ACHN (cell line): ENCODE measurements around the gene EIF2B5.
"Not testable (repeated sequence)": the region's sequence is repeated elsewhere in the genome, so short reads cannot be mapped to it uniquely, and the experiment has no call there.

Source experiments
- DNase-seq: peaks from one replicate; pipeline ENCODE4 v3.0.0-alpha.2; 2015
- in situ Hi-C: cut with HindIII; loops from 2 replicates; pipeline ENCODE4 v1.10.0; 2017; ENCODE audit warnings: low sequenced_read_pairs, low pct_ligation_motif_present, low pct_unique_long_range_greater_than_20kb

Gene EIF2B5

GRCh38 chr3:184143327-184143726 lies 8.2 kb downstream of the EIF2B5 start:
- in situ Hi-C loops = no loop called here
- no peak for DNase-seq

GRCh38 chr3:184144505-184144904 lies 9.3 kb downstream of the EIF2B5 start:
- DNase-seq = no peak
- in situ Hi-C loops = no loop called here

- peak; percentile 70 for DNase-seq
- in situ Hi-C loops = no loop called here
These were observed 10.0 kb downstream of the EIF2B5 start for GRCh38 chr3:184145111-184145524.

- no peak for DNase-seq
- in situ Hi-C loops = no loop called here
These were observed 10.7 kb downstream of the EIF2B5 start for GRCh38 chr3:184145751-184146270.

GRCh38 chr3:184148076-184148475 lies 12.9 kb downstream of the EIF2B5 start:
- in situ Hi-C loops = no loop called here
- no peak for DNase-seq

GRCh38 chr3:184149123-184149522 lies 14.0 kb downstream of the EIF2B5 start:
- DNase-seq = no peak
- in situ Hi-C loops = no loop called here

- peak; percentile 20 for DNase-seq
- in situ Hi-C loops = not testable (repeated sequence)
These were observed 14.6 kb downstream of the EIF2B5 start for GRCh38 chr3:184149770-184150169.

GRCh38 chr3:184154885-184155643 lies 19.9 kb downstream of the EIF2B5 start, which contains the start of gene DVL3:
TSS of gene DVL3 (plus strand) at chr3:184155377. CDS start at chr3:184155636, 259 bp downstream.
- DNase-seq = peak; percentile 60
- in situ Hi-C loops = no loop called here

GRCh38 chr3:184155644-184156521 lies 20.7 kb downstream of the EIF2B5 start:
- DNase-seq = peak; percentile 35
- in situ Hi-C loops = no loop called here

GRCh38 chr3:184156522-184156955 lies 21.4 kb downstream of the EIF2B5 start:
- in situ Hi-C loops = no loop called here
- DNase-seq = peak; percentile 39

GRCh38 chr3:184157206-184157605 lies 22.0 kb downstream of the EIF2B5 start:
- DNase-seq = no peak
- in situ Hi-C loops = no loop called here

- in situ Hi-C loops = no loop called here
- DNase-seq = no peak
These were observed 23.2 kb downstream of the EIF2B5 start for GRCh38 chr3:184158404-184158803.

GRCh38 chr3:184160456-184160855 lies 25.3 kb downstream of the EIF2B5 start:
- DNase-seq = no peak
- in situ Hi-C loops = no loop called here

GRCh38 chr3:184162571-184163070 lies 27.5 kb downstream of the EIF2B5 start:
- DNase-seq, in situ Hi-C loops: not testable (repeated sequence)

GRCh38 chr3:184164648-184165330 lies 29.6 kb downstream of the EIF2B5 start:
- in situ Hi-C loops = no loop called here
- DNase-seq = no peak

GRCh38 chr3:184165543-184165942 lies 30.4 kb downstream of the EIF2B5 start:
- DNase-seq = no peak
- in situ Hi-C loops = no loop called here

GRCh38 chr3:184166671-184167070 lies 31.5 kb downstream of the EIF2B5 start:
- DNase-seq = no peak
- in situ Hi-C loops = no loop called here

GRCh38 chr3:184167786-184168185 lies 32.6 kb downstream of the EIF2B5 start:
- DNase-seq = no peak
- in situ Hi-C loops = no loop called here
